Right atrium auricular region (tissue), 2 donors: ENCODE results near the gene HELZ2. TPM values are rescaled to one million over a fixed set of nuclear protein-coding genes. Genes with fewer than 3 reads are reported as not detected.

Source experiments
- DNase-seq: peaks from one replicate; pipeline ENCODE4 v3.0.0-alpha.2; 2019; ENCODE audit warnings: low spot score
- H3K27ac ChIP-seq, 2 donors: fragments of 200-600 bp; sonication (generic); 1 replicate in 1 of 2; 2 replicates in 1 of 2; pipeline ENCODE4 v1.5.1; 2016 to 2019
- H3K27me3 ChIP-seq, 2 donors: fragments of 200-600 bp; sonication (generic); one replicate each; pipeline versions ENCODE4 v1.5.1 to v1.6.0; 2017 to 2019
- H3K36me3 ChIP-seq: fragments of 200-600 bp; sonication (generic); one replicate; pipeline ENCODE4 v1.5.1; 2016
- H3K4me1 ChIP-seq, 2 donors: fragments of 200-600 bp; sonication (generic); one replicate each; pipeline versions ENCODE4 v1.5.1 to v1.6.0; 2017 to 2019
- H3K4me3 ChIP-seq, 2 donors: fragments of 200-600 bp; sonication (generic); 1 replicate in 1 of 2; 2 replicates in 1 of 2; pipeline ENCODE4 v1.5.1; 2017 to 2019; ENCODE audit warnings: mild to moderate bottlenecking in 1 of 2, moderate library complexity in 1 of 2
- H3K9me3 ChIP-seq, 2 donors: fragments of 200-600 bp; sonication (generic); one replicate each; pipeline ENCODE4 v1.5.1; 2019
- CTCF ChIP-seq, 2 donors: fragments of 200-600 bp; sonication (generic); IDR thresholded peaks; one replicate each; pipeline ENCODE4 v1.5.1; 2019; ENCODE audit warnings: antibody characterized with exemption in 2 of 2
- total RNA-seq, 2 donors: library from RNA; depleted of rRNA; stranded (reverse); fragments of >200 nt; gene quantifications; one replicate each; pipeline ENCODE4 v1.1.0, GENCODE V29; 2016

HELZ2 gene
- total RNA-seq, 2 donors from 2014 or later = 12.5 to 21.5 TPM

GRCh38 chr20:63533388-63533787 lies 40.7 kb downstream of the HELZ2 start:
- no peak overlapping the region for H3K4me3 ChIP-seq
- no peaks in the 10 kb centered on the region for H3K27me3 ChIP-seq
- no peak for TF ChIP-seq CTCF (IDR thresholded peaks at IDR 0.05)
- no peak for DNase-seq
- H3K27ac ChIP-seq = no peak overlapping the region
- H3K4me1 ChIP-seq = peaks cover 0 to 13% of the 10 kb centered on the region in 2 donors
- H3K9me3 ChIP-seq = no peaks in the 10 kb centered on the region
- no peaks in the 10 kb centered on the region for H3K36me3 ChIP-seq

GRCh38 chr20:63532449-63532971 lies 41.5 kb downstream of the HELZ2 start:
- no peak for TF ChIP-seq CTCF (IDR thresholded peaks at IDR 0.05)
- Histone ChIP-seq H3K4me1 (peaks cover 0 to 4% of the 10 kb centered on the region in 2 donors), H3K36me3 (no peaks in the 10 kb centered on the region), H3K4me3 (no peak overlapping the region), H3K27ac (no peak overlapping the region), H3K9me3 (no peaks in the 10 kb centered on the region), H3K27me3 (no peaks in the 10 kb centered on the region)
- DNase-seq = no peak

- Histone ChIP-seq H3K27me3 (no peaks in the 10 kb centered on the region), H3K36me3 (no peaks in the 10 kb centered on the region), H3K9me3 (no peaks in the 10 kb centered on the region), H3K4me3 (no peak overlapping the region), H3K27ac (no peak overlapping the region), H3K4me1 (no peaks in the 10 kb centered on the region)
- DNase-seq = no peak
- no peak for TF ChIP-seq CTCF (IDR thresholded peaks at IDR 0.05)
Measured at GRCh38 chr20:63531686-63532448, 42.2 kb downstream of the HELZ2 start.

- Histone ChIP-seq H3K4me1 (no peaks in the 10 kb centered on the region), H3K9me3 (no peaks in the 10 kb centered on the region), H3K36me3 (no peaks in the 10 kb centered on the region), H3K27ac (no peak overlapping the region), H3K4me3 (no peak overlapping the region), H3K27me3 (no peaks in the 10 kb centered on the region)
- no peak for TF ChIP-seq CTCF (IDR thresholded peaks at IDR 0.05)
- DNase-seq = no peak
Measured at GRCh38 chr20:63530788-63531160, 43.3 kb downstream of the HELZ2 start.

- Histone ChIP-seq H3K4me1 (no peaks in the 10 kb centered on the region), H3K27me3 (no peaks in the 10 kb centered on the region), H3K4me3 (no peak overlapping the region), H3K27ac (no peak overlapping the region), H3K9me3 (no peaks in the 10 kb centered on the region), H3K36me3 (no peaks in the 10 kb centered on the region)
- no peak for TF ChIP-seq CTCF (IDR thresholded peaks at IDR 0.05)
- DNase-seq = no peak
Measured at GRCh38 chr20:63529861-63530787, 43.9 kb downstream of the HELZ2 start.
